GM19463 (cell line): Measurements from ENCODE around the gene NFKBIB.

ENCODE experiments used
- ATAC-seq: cut with Tn5 transposase; IDR thresholded peaks from one replicate; pipeline ENCODE4 v1.9.1; 2021; ENCODE audit warnings: mild to moderate bottlenecking, moderate library complexity; ENCODE audit not compliant: unreplicated experiment

Gene NFKBIB

GRCh38 chr19:38904581-38905539 lies 5.1 kb downstream of the NFKBIB start:
- no peak for ATAC-seq

- ATAC-seq: no peak
Observed at GRCh38 chr19:38905620-38906019, 5.9 kb downstream of the NFKBIB start.

GRCh38 chr19:38907227-38907626 lies 7.5 kb downstream of the NFKBIB start:
- ATAC-seq: no peak

- no peak for ATAC-seq
Observed at GRCh38 chr19:38907670-38908069, 7.9 kb downstream of the NFKBIB start.

- ATAC-seq: no peak
Observed at GRCh38 chr19:38908911-38909310, 9.1 kb downstream of the NFKBIB start.

GRCh38 chr19:38910488-38910887 lies 10.7 kb downstream of the NFKBIB start:
- no peak for ATAC-seq

GRCh38 chr19:38911388-38912001 lies 11.7 kb downstream of the NFKBIB start:
- no peak for ATAC-seq

GRCh38 chr19:38912600-38913514 lies 13.1 kb downstream of the NFKBIB start:
- ATAC-seq: no peak

- no peak for ATAC-seq
Observed at GRCh38 chr19:38913958-38914357, 14.2 kb downstream of the NFKBIB start.

- ATAC-seq: no peak
Observed at GRCh38 chr19:38915329-38916321, 15.9 kb downstream of the NFKBIB start.

- ATAC-seq: no peak
Observed at GRCh38 chr19:38917516-38917915, 17.7 kb downstream of the NFKBIB start.

GRCh38 chr19:38917921-38918491 lies 18.2 kb downstream of the NFKBIB start:
- ATAC-seq: no peak

GRCh38 chr19:38918526-38918925 lies 18.8 kb downstream of the NFKBIB start:
- no peak for ATAC-seq

GRCh38 chr19:38919837-38920601 lies 20.2 kb downstream of the NFKBIB start:
- no peak for ATAC-seq

GRCh38 chr19:38920602-38921419 lies 21.0 kb downstream of the NFKBIB start:
- no peak for ATAC-seq

- ATAC-seq: no peak
Observed at GRCh38 chr19:38921420-38922274, 21.9 kb downstream of the NFKBIB start.

GRCh38 chr19:38922482-38922881 lies 22.7 kb downstream of the NFKBIB start:
- ATAC-seq: no peak
